Erythroblast (primary cell): ENCODE data around the gene AFF3.
"Not testable (repeated sequence)": the region's sequence is repeated elsewhere in the genome, so short reads cannot be mapped to it uniquely, and the experiment has no call there.

Experiments used
- DNase-seq, 2 experiments: peaks; one replicate each; lab custom pipeline; 2025; lab: John Stamatoyannopoulos, UW
- GATA1 ChIP-seq: IDR thresholded peaks from 2 replicates; pipeline ENCODE4 v1.6.1; 2011; ENCODE audit warnings: low read depth, mild to moderate bottlenecking, control low read depth, low read length, moderate library complexity
- POLR2A ChIP-seq: IDR thresholded peaks from 2 replicates; pipeline ENCODE4 v1.6.1; 2011; ENCODE audit warnings: mild to moderate bottlenecking, low read length

Gene AFF3

DNA sequence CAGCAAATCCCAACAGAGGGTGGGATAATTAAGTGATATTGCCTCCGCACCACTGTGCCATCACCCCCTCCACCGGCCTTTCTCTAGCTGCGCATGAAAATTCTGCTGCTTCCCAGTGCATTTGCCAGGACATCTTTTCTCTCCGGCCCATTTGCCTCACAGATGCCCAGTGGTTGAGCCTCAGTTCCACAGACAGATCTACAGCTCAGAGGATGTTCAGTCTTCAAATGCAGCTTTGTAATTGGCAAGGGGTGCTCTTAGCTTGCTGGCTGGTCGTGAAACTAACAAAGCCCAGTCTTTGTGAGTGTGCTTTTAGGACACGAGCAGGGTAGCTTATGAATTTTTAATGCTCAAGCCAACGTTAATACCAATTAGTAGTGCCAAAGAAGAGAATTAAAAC, 399.2 kb downstream of the AFF3 start:
- no peak for TF ChIP-seq GATA1
- TF ChIP-seq POLR2A = no peak

DNA sequence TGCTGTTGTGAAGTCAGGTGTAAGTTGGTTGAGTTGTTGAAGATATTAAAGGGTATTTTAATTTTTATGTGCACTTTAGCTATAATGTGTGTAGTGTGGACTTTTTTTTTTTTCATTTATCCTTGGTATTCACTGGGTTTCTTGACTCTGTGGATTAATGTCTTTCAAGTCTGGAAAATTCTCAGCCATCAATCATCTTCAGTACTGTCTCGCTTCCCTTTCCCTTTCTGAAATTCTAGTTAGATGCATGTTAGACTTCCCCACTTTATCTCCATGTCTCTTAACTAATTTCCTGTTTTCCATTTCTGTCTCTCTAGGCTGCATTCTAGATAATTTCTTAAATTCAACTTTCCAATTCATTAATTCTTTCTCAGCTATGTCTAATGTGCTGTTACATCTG, 404.9 kb downstream of the AFF3 start:
- no peak for TF ChIP-seq GATA1
- TF ChIP-seq POLR2A = no peak
- no peak for DNase-seq

More for the DNA sequence above, 399.2 kb downstream of the AFF3 start:
- no peak for DNase-seq

DNA sequence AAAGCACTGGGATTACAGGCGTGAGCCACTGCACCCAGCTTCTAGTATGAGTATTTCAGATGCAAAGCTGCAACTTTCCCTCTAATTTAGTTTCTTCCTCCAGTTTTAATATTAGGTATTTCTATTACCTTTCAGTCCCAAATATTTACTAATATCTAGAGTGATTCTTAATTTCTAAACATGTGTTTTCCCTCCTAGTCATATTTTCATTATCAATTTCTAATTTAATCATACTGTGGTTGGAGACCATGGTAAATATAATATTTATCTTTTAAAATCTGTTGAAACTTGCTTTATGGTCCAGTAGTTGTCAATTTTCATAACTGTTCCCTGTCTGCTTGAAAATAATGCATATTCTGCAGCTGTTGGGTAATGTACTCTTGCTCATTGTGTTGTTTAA, 406.6 kb downstream of the AFF3 start:
- no peak for DNase-seq
- TF ChIP-seq GATA1 = no peak
- TF ChIP-seq POLR2A = no peak

DNA sequence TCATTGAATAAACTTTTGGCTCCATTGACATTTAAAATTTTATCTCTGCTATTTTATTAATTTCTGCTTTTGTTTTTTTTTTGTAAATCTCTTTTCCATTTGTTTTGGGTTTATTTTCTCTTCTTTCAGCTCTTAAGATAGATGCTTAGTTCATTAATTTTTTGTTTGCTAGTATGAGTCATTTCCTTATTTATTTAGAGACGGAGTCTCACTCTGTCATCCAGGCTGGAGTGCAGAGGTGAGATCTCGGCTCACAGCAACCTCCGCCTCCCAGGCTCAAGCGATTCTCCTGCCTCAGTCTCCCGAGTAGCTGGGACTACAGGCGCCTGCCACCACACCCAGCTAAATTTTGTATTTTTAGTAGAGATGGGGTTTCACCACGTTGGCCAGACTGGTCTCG, 407.1 kb downstream of the AFF3 start:
- DNase-seq = not testable (repeated sequence)

DNA sequence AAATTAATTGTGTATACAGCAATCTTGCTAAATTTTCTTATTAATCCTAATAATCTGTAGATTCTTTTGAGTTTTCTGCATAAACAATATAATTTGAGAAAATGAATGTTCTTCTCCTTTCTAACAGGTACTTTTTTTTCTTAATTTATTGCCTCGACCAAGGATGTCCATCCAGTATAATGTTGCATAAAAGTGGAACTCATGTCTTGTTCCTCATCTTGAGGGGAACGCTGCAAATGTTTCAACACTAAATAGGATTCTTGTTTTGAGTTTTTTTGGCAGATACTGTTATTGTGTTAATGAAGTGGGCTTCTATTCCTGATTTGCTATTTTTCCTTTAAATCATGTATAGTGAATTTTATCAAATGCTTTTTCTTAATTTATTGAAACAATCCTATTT, 408.2 kb downstream of the AFF3 start:
- no peak for DNase-seq
- no peak for TF ChIP-seq GATA1
- no peak for TF ChIP-seq POLR2A

DNA sequence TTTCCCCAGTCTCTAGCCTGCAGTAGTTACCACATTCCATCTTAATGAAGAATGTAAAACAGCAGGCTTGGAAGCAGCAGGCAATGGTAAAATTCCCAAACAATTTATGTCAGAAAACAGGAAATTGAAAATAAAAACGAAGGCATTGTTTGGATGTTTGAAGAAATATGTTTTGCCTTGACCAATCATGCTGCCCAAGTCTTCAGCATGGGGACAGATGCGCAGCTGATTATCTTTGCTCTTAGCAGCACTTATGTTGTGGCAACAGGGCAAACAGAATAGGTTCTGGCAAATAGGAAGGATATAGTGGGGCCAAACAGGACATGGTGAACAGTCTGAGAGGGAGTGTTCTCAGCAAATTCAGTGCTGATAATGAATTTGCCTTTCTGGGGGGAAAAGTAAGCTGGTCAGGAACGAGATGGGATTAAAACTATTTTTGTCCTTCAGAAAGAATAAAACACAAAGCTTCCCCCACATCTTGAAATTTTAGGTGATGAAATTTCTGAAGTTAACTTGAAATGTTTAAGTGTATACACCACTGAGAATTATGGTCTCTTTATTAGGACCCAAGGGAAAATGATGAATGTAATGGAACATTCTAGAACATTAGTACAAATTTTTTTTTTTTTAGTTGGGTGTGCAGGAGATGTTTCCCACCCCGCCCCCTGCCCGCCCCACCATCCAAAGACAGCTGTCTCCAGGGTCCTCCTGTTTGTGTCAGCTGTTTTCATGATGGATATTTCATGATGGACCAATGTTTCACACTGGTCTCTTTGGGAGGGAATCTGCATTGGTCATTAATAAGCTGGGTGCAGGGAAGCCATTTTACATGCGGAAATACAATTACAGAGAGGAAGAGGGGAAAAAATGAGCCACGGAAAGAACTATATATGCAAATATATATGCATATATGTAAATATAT, 413.0 kb downstream of the AFF3 start:
- DNase-seq = no peak
- TF ChIP-seq GATA1 (no peak), POLR2A (no peak)

DNA sequence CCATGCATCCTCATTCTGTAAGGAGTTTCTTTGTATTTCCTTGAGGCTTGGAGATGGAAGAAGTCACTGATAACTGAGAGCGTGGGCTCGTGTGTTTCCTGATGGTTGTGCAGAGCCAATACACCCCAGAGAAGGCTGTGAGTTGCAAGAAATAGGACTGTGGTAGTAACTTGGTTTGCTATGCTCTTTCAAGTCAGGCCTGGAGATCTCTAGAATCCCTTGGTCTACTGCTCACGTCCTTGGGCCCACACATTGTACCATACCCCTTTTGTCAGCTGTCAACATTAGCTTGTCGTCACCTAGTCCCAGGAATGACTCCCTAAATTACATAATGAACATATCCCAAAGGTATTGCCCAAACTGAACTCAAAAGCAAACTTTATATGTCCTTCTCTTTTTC, 414.2 kb downstream of the AFF3 start:
- TF ChIP-seq GATA1 (no peak), POLR2A (no peak)
- no peak for DNase-seq

DNA sequence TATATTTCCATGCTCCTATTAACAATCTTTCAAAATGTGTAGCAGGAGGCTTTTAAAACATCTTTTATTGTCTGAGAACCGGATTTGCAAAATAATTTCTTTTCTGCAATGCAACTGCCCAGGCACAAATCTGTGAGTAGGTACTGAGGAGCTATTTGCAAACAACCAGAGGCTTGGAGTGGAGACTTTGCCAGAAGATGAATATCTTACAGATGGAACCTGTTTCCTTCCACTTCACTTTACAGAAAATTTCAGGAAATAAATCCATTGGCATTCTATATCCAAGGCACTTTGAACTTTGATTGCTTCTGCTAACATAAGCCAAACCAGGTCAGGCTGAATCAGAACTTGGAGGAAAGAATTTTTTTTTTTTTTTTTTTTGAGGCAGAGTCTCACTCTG, 415.2 kb downstream of the AFF3 start:
- TF ChIP-seq POLR2A = no peak
- no peak for DNase-seq

DNA sequence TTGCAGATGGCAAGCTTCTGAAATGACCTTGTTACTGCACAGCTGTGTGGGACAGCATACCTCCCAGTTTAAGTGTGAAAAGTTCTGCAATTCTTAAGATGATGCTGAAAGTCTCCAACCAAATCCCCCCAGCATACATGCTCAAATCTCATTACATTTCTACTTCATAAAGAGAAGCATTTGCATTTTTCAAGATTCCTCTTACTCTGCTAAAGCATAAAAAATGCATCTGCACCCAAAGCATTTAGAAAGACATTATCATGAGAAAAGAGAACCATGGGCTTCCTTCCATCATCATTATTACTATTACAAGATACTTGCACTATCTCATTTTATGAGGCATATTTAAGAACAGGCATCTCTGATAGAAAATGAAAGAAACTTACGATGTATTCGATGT, 415.7 kb downstream of the AFF3 start:
- DNase-seq = no peak
- no peak for TF ChIP-seq POLR2A
- TF ChIP-seq GATA1 = no peak

DNA sequence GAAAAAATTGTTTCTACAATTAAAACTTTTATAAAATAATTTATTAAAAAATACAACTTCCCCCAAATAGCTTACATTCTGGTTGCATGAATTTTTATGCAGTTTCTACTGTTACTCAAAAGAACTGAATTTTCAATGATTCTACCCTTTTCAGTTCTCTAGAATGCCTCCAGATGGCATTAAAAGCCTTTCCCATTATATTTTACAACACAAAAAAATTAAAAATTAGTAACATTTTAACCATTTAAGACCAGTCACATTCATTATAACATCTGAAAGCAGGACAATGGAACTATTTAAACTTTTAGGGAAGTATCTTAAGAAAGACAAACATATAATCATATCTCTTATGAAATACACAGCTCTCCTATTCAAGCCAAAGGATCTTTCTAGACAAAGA, 416.6 kb downstream of the AFF3 start:
- no peak for DNase-seq
- TF ChIP-seq POLR2A = no peak
- TF ChIP-seq GATA1 = no peak

DNA sequence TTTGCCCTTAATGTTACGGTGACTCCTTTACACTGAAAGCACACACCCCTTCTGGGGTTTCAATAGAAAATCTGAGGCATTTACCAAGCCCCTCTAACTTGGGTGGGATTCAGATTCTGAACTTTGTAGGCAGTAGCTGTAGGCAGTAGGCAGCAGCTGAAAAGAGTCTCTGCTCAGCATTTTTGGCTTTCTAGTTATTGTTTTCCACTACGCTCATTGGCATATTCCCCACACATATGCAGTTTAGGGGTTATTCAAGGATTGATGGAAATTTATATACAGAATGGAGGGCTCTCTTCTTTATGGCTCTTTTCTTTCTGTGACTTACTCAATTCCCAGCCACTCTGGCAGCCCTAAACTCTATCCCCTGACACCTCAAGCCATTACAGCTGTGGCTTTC, 419.9 kb downstream of the AFF3 start:
- DNase-seq = no peak
- TF ChIP-seq POLR2A (no peak), GATA1 (no peak)

DNA sequence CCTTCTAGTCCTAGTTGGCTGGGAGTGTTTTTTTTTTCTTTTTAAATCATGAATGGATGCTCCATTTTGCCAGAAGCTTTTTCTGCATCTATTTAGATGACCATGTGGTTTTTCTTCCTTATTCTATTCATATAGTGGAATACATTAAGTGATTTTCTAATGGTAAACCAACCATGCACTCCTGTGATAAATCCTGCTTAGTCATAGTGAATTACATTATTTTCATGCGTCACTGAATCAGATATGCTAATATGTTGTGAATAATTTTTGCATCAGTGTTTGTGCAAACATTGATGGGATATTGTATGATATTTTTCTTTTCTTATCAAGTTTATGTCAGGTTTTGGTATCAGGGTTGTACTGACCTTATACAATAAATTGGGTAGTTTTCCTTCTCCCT, 423.3 kb downstream of the AFF3 start:
- DNase-seq = no peak

DNA sequence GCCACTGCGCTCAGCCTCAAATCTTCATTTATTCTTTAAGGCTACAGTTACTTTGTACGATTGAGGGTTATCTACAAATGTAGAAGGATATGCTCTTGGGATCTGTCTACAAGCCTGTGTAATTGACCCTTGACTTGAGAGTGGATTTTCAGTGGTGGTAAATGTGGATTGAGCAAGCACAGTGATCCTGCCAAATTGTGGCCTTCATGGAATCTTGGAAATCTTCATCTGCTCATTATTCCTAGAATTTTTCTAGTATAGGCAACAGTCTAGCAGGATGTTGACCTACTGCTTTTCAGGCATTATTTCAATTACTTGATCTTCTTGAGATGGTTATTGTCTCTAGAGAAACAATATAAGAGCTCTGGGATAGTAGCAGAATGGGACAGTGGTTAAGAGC, 426.4 kb downstream of the AFF3 start:
- no peak for TF ChIP-seq GATA1
- TF ChIP-seq POLR2A = no peak
- no peak for DNase-seq

More for the DNA sequence above, 423.3 kb downstream of the AFF3 start:
- no peak for TF ChIP-seq POLR2A
- TF ChIP-seq GATA1 = no peak

DNA sequence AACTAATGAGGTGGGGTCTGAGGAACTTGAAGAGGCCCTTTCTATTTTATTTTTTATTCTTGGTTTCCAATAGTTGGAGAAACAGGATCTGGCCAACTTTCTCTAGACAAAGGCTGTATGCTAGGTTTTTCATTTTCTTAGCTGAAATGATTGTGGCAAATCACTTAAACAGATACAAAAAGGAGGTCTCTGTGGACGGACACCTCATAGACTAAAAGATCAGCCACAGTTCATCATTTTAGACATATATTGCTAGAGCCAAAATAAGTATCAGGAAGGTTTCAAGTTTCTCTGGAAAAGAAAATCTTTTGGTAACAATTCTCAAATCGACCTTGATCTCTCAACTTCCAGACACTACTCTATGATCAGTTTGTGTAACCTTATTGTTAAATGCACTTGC, 428.0 kb downstream of the AFF3 start:
- DNase-seq = no peak
- TF ChIP-seq POLR2A (no peak), GATA1 (no peak)

DNA sequence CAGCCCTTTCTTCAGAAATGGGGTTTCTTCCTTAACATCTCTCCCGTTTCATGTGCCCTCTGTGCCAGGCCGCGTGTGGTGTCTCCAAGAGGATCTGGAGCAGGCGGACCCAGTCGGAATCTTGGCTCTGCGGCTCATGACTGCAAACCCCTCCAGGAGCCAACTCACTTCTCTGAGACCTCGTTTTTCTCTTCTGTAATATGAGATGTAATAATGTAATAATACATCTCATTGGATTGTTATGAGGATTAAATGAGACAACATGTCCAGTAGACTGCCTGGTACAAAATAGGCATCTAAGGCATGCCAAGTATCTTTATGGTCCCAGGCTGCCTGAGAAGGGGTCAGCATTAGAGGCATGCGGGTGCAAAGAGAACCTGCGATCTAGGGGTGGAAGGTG, 431.2 kb downstream of the AFF3 start:
- no peak for TF ChIP-seq GATA1
- TF ChIP-seq POLR2A = no peak
- DNase-seq = no peak

DNA sequence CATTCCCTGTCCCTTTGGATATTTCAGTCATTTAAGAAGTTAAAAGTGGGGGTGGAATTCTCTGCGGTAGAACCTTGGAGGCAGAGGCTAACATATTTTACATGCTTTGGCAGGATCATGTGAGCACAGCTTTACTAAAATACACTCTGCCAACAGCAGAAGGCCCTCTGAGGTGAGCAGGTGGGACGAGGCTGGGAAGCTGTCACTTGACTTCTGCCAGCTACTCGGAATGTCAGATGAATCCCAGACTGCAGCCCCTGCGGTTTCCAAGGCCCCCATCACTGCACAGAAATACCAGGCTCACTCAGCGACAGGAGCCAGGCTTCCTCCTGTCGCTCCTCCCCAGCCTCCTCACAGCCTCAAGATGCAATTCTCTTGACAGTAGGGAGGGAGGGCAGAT, 431.7 kb downstream of the AFF3 start:
- TF ChIP-seq POLR2A (no peak), GATA1 (no peak)
- DNase-seq = no peak
